LNCaP clone FGC (cell line): ENCODE data around the gene CCDC15.

Source experiments
- DNase-seq: peaks from one replicate; pipeline ENCODE4 v3.0.0-alpha.2; 2011; ENCODE audit warnings: low read depth
- H3K4me3 ChIP-seq: 2 replicates; pipeline ENCODE4 v1.5.1; 2011; ENCODE audit warnings: mild to moderate bottlenecking, low read depth, low read length, control low read depth
- TF ChIP-seq, protein P1 (sequence below): IDR thresholded peaks from 2 replicates; pipeline ENCODE4 v1.5.1; 2012; ENCODE audit warnings: mild to moderate bottlenecking; ENCODE audit not compliant: control insufficient read depth, insufficient read depth; ENCODE audit errors: extremely low read depth

CCDC15 gene

DNA sequence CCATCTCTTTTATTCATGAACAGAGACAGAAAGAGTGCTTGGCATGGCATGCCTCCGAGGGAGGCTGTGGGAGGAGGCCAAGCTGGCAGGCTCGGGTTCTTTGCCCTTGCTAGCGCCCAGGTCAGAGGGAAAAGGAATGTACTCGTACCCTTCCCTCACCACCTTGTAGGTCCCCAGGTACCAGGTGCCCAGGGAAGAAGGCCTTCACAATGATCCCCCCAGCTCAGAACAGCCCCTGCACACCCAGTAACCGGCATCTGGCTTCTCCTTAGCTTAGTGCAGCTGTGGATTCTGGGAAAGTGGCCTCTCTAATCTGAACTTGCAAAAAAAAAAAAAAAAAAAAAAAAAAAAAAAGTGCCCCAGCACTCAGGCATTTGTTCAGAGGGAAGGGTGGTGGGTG lies 33.6 kb upstream of the CCDC15 start:
- no peak for DNase-seq
- H3K4me3 ChIP-seq, result no peak overlapping the region
- TF ChIP-seq, protein P1, sequence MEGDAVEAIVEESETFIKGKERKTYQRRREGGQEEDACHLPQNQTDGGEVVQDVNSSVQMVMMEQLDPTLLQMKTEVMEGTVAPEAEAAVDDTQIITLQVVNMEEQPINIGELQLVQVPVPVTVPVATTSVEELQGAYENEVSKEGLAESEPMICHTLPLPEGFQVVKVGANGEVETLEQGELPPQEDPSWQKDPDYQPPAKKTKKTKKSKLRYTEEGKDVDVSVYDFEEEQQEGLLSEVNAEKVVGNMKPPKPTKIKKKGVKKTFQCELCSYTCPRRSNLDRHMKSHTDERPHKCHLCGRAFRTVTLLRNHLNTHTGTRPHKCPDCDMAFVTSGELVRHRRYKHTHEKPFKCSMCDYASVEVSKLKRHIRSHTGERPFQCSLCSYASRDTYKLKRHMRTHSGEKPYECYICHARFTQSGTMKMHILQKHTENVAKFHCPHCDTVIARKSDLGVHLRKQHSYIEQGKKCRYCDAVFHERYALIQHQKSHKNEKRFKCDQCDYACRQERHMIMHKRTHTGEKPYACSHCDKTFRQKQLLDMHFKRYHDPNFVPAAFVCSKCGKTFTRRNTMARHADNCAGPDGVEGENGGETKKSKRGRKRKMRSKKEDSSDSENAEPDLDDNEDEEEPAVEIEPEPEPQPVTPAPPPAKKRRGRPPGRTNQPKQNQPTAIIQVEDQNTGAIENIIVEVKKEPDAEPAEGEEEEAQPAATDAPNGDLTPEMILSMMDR, result no peak

DNA sequence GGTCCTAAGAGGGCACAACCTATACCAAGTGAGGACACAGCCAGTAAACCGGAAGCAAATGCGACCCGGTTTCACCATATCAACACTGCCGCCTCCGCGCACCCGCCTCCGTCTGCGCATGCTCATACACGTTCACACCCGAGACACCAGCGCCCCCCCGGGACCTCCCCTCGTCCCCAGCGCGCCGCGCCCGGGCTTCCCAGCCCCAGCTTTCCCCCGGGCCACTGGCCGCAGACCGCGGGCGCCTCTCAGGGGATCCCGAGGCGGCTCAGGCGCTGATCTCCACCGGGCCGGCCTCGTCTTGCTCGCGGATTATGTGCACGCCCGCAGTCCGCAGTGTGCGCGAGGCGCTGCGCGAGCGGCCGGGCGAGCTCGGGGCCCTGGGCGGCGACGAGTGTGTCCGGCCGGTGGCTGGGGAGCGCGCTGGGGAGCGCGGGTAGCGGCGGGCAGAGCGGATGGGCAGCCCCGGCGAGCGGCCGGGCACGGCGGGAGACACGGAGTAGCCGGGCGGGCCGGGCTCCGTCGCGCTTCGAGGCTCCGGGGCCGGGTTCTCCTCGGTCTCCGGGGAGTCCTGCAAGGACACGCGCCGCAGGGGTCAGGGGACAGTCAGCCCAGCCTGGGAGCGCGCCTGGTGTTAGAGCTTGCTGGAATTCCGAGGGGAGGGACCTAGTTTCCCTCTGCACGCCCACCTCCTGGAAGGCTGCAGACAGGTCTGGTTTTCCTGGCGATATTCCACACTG lies 33.0 kb upstream of the CCDC15 start:
- TF ChIP-seq, protein P1, result no peak
- H3K4me3 ChIP-seq, result no peak overlapping the region
- no peak for DNase-seq

DNA sequence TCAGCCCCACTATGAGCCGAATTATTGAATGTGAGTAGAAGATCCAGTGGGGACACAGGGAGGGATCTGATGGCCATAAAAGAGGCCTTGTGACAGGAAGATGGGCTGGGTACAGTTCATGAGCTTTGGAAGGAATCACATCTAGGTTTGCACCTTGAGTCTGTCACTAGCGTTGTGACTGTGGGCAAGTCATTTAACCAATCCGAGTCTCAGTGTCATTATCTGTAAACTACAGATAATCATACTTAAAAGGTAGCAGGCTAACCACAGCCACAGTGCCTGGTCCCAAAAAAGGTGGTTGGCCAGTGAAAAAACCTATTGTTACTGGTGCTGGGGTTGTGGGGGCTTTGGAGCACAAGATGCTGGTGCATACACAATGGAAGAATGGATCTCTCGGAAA lies 31.2 kb upstream of the CCDC15 start:
- TF ChIP-seq, protein P1, result no peak
- no peak for DNase-seq
- H3K4me3 ChIP-seq, result no peak overlapping the region

DNA sequence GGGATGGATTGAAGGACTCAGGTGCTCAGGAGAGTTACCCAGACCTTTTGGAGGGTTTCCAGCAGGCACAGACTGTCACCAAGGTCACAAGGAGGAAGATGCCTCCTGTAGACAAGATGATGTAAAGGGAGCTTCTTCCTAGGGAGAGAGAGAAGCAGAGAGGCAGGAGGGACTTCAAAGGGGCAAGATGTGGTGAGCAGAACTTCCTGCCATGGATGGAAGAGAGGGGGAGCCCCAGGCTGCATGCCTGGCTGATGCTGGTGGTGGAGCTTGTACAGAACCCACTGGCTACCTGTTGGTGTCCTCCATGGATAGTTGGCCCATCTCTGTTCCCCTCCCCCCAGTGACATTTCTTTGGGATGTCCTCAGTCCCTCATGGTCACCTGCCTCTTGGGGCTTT lies 30.7 kb upstream of the CCDC15 start:
- H3K4me3 ChIP-seq, result no peak overlapping the region
- TF ChIP-seq, protein P1, result no peak
- no peak for DNase-seq

DNA sequence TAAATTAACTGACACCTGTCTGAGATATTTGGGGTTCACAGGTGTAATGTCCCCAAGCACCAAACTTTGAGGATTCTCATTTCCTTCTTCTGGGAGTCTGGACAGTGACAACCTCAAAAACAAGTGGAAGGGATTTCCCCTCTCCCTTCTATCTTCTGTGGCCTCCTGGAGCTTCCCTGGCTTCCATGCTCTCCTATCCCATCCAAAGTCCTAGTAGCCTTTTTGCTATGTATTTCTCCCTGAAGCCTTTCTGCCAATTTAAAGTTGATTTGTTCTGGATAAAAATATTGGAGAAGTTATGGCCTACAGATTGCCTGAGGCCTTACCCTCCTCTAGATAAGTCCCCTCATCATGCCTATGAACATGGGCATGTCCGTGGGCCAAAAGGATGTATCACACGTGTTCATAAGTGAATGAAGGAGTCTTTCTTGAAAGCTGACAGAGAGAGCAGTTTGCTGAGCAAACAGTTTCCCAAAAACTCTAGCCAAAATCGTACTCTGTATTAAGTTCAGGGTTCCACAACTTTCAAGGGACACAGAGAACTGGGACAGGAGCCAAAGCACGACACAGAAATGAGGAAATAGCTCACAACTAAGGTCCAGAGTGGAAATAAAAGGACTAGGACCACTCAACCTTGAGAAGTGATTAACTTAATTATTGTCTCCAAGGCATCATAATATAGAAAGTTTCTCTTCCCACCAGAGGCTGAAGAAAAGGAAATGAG lies 24.9 kb upstream of the CCDC15 start:
- TF ChIP-seq, protein P1, result no peak
- no peak overlapping the region for H3K4me3 ChIP-seq
- DNase-seq, result no peak

DNA sequence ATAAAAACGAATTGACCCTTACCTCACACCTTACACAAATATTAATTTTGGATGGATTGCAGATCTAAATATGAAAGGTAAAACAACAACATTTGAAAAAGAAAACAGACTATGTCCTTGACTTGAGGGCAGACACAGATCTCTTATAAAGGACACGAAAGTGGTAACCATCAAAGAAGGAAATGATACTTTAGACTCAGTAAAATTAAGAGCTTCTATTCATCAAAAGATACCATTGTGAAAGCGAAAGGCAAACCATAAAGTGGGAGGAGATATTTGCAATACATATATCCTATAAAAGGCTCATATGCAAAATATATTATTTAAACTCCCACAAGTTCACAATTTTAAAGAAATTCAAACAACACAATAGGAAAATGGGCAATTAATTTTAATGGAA lies 23.2 kb upstream of the CCDC15 start:
- no peak for DNase-seq
- H3K4me3 ChIP-seq, result no peak overlapping the region
- TF ChIP-seq, protein P1, result no peak
